ENCODE data around the gene AMER1. TPM values are rescaled to one million over a fixed set of nuclear protein-coding genes. Genes with fewer than 3 reads are reported as not detected.

AMER1 gene
- total and polyA plus RNA-seq, 2 of the 4 experiments (the other 2 are of a cell fraction): 1.3 to 2.2 TPM

- no peak overlapping the region for H3K14ac ChIP-seq (replicated peaks; ENCODE audit: low read depth, low read length)
- H3K9me1 ChIP-seq (ENCODE audit: insufficient read depth, low read length): no peaks in the 10 kb centered on the region
- dilution Hi-C loops (cut with HindIII; ENCODE audit: low sequenced_read_pairs, unreplicated experiment): no loop called here
- no peak overlapping the region for H3K4ac ChIP-seq (ENCODE audit: low read depth, low read length)
- in situ Hi-C loops (cut with MboI; ENCODE audit: low sequenced_read_pairs): no loop called here
- no peak overlapping the region for H4K91ac ChIP-seq (ENCODE audit: insufficient read depth, low read depth, low read length)
- H2BK20ac ChIP-seq (ENCODE audit: low read depth, low read length): no peak overlapping the region
- no peaks in the 10 kb centered on the region; the same call in 1 of the 2 replicates for H3K9me3 ChIP-seq (ENCODE audit: control insufficient read depth, insufficient read depth, low read length)
- H2AK9ac ChIP-seq (replicated peaks; ENCODE audit: low read depth, low read length, poor library complexity): no peak overlapping the region
- H3K4me1 ChIP-seq (ENCODE audit: control insufficient read depth, insufficient read depth, low read length): no peaks in the 10 kb centered on the region
- TF ChIP-seq SMC3 (IDR thresholded peaks at IDR 0.05; ENCODE audit: low read depth, low read length): no peak
- no peak for TF ChIP-seq POLR2A (IDR thresholded peaks at IDR 0.05; ENCODE audit: low read depth, low read length)
- TF ChIP-seq MAFK (IDR thresholded peaks at IDR 0.05; ENCODE audit: low read depth, low read length): no peak
- TF ChIP-seq FOS (IDR thresholded peaks at IDR 0.05; ENCODE audit: low read depth, low read length): no peak
- TF ChIP-seq BHLHE40 (IDR thresholded peaks at IDR 0.05; ENCODE audit: low read depth, low read length): no peak
- TF ChIP-seq RAD21 (IDR thresholded peaks at IDR 0.05; ENCODE audit: low read length): no peak
- TF ChIP-seq RFX5 (IDR thresholded peaks at IDR 0.05; ENCODE audit: low read depth, low read length): no peak
- no peak for TF ChIP-seq MAZ (IDR thresholded peaks at IDR 0.05; ENCODE audit: borderline replicate concordance, low read depth, low read length)
- TF ChIP-seq CEBPB (IDR thresholded peaks at IDR 0.05; ENCODE audit: low read depth, low read length): no peak
- no peak for TF ChIP-seq RCOR1 (IDR thresholded peaks at IDR 0.05; ENCODE audit: insufficient replicate concordance, low read length)
- no TSS peak for BruUV-seq (replicated peaks)
- H2AFZ ChIP-seq (replicated peaks; ENCODE audit: low read length, poor library complexity): no peak overlapping the region
- no peak overlapping the region for H2AK5ac ChIP-seq (ENCODE audit: low read depth, low read length)
- H3K27me3 ChIP-seq (ENCODE audit: control insufficient read depth, insufficient read depth, low read length): no peaks in the 10 kb centered on the region
- H4K8ac ChIP-seq (ENCODE audit: low read depth in 2 of 2, low read length in 2 of 2): no peak overlapping the region
- H3K4me3 ChIP-seq (ENCODE audit: insufficient read depth, low read depth, low read length): no peak overlapping the region
- no peak overlapping the region for H3K27ac ChIP-seq (ENCODE audit: insufficient read depth, low read length)
- H3K9ac ChIP-seq (ENCODE audit: low read depth, low read length): no peak overlapping the region
- H3K56ac ChIP-seq (ENCODE audit: extremely low read depth, insufficient read depth, low read length): no peak overlapping the region
- no peak overlapping the region for H2BK120ac ChIP-seq (ENCODE audit: low read depth, low read length)
- no peak overlapping the region for H4K5ac ChIP-seq (ENCODE audit: low read depth, low read length)
- intact Hi-C loops (cut with micrococcal nuclease): no loop called here
- no peaks in the 10 kb centered on the region for H4K20me1 ChIP-seq (ENCODE audit: insufficient read depth, low read length)
- no peak overlapping the region for H3K18ac ChIP-seq (ENCODE audit: low read depth, low read length)
- no peaks in the 10 kb centered on the region for H3K79me1 ChIP-seq (ENCODE audit: low read depth in 1 of 2, low read length in 2 of 2)
- ATAC-seq (ENCODE audit: low read depth) (no peak), DNase-seq (no peak)
- H3K36me3 ChIP-seq (ENCODE audit: control insufficient read depth, insufficient read depth, low read length): no peaks in the 10 kb centered on the region
- WGBS, 2 experiments (ENCODE audit: extremely low coverage in 2 of 2, insufficient read length in 1 of 2): 17% methylated on average over 1 of the region's 2 CpGs; no CpG with 5 or more reads in 1 of the 2 experiments
- H2BK5ac ChIP-seq (ENCODE audit: low read depth, low read length, poor library complexity, severe bottlenecking): no peak overlapping the region
- H2BK15ac ChIP-seq (ENCODE audit: low read depth, low read length): no peak overlapping the region
- ChIA-PET CTCF (no interaction called here), POLR2A (ENCODE audit: unreplicated experiment) (no interaction called here)
- H3K23ac ChIP-seq (ENCODE audit: low read depth, low read length): no peak overlapping the region
- H3K4me2 ChIP-seq (ENCODE audit: low read depth, low read length): no peak overlapping the region
Observed at GRCh38 chrX:64150775-64151174, 54.7 kb downstream of the AMER1 start.

Small RNAs within 50 kb of the gene (microRNA-seq; reads per million reads assigned to microRNA genes)
- not detected for gene RN7SL799P (ENCODE audit: insufficient read depth, insufficient read length)

Small RNAs within 50 kb of the gene (small RNA-seq; reads per million reads assigned to genes)
- 0 reads per million in 5 experiments for gene RN7SL799P

Other genes starting within 250 kb of the AMER1 start
- not detected in 2 replicates for gene ASB12, start 24.9 kb upstream of the AMER1 start, total RNA-seq (2012; rRNA removed)
- not detected in 2 replicates for gene ASB12, start 24.9 kb upstream of the AMER1 start, polyA plus RNA-seq (2012; rRNA removed)
- gene MTMR8, start 189.7 kb upstream of the AMER1 start, total RNA-seq (2012; rRNA removed): under 0.01 TPM in 1 of 2 replicates, not detected in the other
- gene MTMR8, start 189.7 kb upstream of the AMER1 start, polyA plus RNA-seq (2012; rRNA removed): not detected in 2 replicates

Measured in IMR-90 (cell line).